ENCODE data around the gene TAB2. TPM values are rescaled to one million over a fixed set of nuclear protein-coding genes. Genes with fewer than 3 reads are reported as not detected.

The TAB2 gene
- total RNA-seq, 1 donor from 2014 or later = 81.8 TPM

DNA sequence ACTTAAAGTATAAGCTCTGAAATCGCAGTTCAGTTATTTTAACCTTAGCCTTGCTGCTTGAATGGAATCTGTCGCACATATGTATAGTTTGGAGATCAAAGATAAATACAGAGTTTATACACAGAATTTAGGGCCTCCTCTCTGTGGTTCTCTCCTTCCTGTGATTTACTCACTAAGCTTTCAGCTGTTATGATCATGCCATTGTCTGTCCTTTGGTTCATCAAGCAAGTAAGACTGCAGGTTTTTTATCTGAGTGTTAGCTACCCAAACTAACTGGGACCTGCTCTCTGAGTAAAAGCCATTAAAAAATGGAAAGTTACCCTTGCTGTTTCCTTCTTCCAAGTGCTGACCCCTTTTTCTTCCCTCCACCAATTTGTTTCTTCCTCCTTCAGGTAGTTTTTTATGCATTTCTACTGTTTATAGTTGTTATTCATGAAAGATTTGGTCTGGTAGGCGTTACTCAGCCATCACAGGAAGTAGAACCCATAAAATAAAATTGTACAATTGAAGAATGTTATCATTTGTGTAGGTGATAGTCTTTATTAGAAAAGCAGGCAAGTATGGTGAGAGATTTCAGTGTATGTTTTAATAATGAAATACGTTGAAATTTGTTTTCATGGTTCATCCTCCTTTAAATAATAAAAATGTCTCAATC, 48.9 kb downstream of the TAB2 start:
- Histone ChIP-seq H4K20me1 (ENCODE audit: insufficient read depth, low read length) (peaks cover 88% of the 10 kb centered on the region), H3K36me3 (ENCODE audit: insufficient read depth, low read length) (peaks cover 9% of the 10 kb centered on the region), H3K4me1 (ENCODE audit: insufficient read depth, low read length) (no peaks in the 10 kb centered on the region), H3K4me3 (ENCODE audit: insufficient read depth, low read depth, low read length) (no peak overlapping the region), H3K27ac (ENCODE audit: low read depth, low read length) (no peak overlapping the region), H3K4me2 (ENCODE audit: low read length) (no peak overlapping the region), H2AFZ (ENCODE audit: low read depth, low read length) (no peak overlapping the region), H3K27me3 (ENCODE audit: insufficient read depth, low read length) (no peaks in the 10 kb centered on the region), H3K9me3 (ENCODE audit: insufficient read depth, low read depth, low read length) (no peaks in the 10 kb centered on the region), H3K9ac (ENCODE audit: low read length) (no peak overlapping the region), H3K79me2 (ENCODE audit: insufficient read depth, low read length) (peaks cover 97% of the 10 kb centered on the region)
- DNase-seq (ENCODE audit: low read depth) (no peak), FAIRE-seq (no peak)
- Mint-ChIP-seq H3K9me3 (ENCODE audit: unreplicated experiment) (no peaks in the 10 kb centered on the region), H3K4me1 (ENCODE audit: low read depth, unreplicated experiment) (peaks cover 21% of the 10 kb centered on the region), H3K4me3 (ENCODE audit: unreplicated experiment) (no peak overlapping the region), H3K27me3 (ENCODE audit: low read depth, unreplicated experiment) (no peaks in the 10 kb centered on the region), H3K36me3 (ENCODE audit: low read depth, unreplicated experiment) (peaks cover 7% of the 10 kb centered on the region), H3K27ac (ENCODE audit: unreplicated experiment) (no peak overlapping the region)
- no peak for TF ChIP-seq EZH2 (IDR thresholded peaks at IDR 0.05; ENCODE audit: insufficient read depth, low read length)
- TF ChIP-seq, protein P1, sequence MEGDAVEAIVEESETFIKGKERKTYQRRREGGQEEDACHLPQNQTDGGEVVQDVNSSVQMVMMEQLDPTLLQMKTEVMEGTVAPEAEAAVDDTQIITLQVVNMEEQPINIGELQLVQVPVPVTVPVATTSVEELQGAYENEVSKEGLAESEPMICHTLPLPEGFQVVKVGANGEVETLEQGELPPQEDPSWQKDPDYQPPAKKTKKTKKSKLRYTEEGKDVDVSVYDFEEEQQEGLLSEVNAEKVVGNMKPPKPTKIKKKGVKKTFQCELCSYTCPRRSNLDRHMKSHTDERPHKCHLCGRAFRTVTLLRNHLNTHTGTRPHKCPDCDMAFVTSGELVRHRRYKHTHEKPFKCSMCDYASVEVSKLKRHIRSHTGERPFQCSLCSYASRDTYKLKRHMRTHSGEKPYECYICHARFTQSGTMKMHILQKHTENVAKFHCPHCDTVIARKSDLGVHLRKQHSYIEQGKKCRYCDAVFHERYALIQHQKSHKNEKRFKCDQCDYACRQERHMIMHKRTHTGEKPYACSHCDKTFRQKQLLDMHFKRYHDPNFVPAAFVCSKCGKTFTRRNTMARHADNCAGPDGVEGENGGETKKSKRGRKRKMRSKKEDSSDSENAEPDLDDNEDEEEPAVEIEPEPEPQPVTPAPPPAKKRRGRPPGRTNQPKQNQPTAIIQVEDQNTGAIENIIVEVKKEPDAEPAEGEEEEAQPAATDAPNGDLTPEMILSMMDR (IDR thresholded peaks at IDR 0.05; ENCODE audit: insufficient read depth, low read depth, low read length) = no peak

DNA sequence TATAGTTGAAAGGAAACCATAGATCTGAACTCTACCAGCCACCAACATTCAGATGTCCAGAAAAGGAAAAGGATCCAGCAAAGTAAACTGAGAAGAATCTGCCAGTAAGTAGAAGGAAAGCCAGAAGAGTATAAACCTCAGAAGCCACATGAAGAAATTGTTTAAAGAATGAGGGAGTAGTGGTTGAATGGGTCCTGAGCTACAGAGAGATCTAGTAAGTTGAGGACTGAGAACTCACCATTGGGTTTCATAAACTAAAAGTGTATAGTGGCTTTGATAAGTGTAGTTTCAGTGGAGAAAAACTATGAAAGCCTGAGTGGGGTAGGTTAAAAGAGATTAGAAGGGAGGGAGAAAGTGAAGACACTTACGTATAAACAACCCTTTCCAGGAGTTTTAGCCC, 50.6 kb downstream of the TAB2 start:
- no peak overlapping the region for H3K4me3 Mint-ChIP-seq (ENCODE audit: unreplicated experiment)
- TF ChIP-seq, protein P1 (IDR thresholded peaks at IDR 0.05; ENCODE audit: insufficient read depth, low read depth, low read length) = no peak
- TF ChIP-seq EZH2 (IDR thresholded peaks at IDR 0.05; ENCODE audit: insufficient read depth, low read length) = no peak
- no peak overlapping the region for H3K27ac Mint-ChIP-seq (ENCODE audit: unreplicated experiment)
- Histone ChIP-seq H3K9ac (ENCODE audit: low read length) (no peak overlapping the region), H2AFZ (ENCODE audit: low read depth, low read length) (no peak overlapping the region), H3K4me1 (ENCODE audit: insufficient read depth, low read length) (no peaks in the 10 kb centered on the region), H3K4me3 (ENCODE audit: insufficient read depth, low read depth, low read length) (no peak overlapping the region), H4K20me1 (ENCODE audit: insufficient read depth, low read length) (peaks cover 83% of the 10 kb centered on the region), H3K79me2 (ENCODE audit: insufficient read depth, low read length) (peaks cover 97% of the 10 kb centered on the region), H3K9me3 (ENCODE audit: insufficient read depth, low read depth, low read length) (no peaks in the 10 kb centered on the region), H3K36me3 (ENCODE audit: insufficient read depth, low read length) (peaks cover 13% of the 10 kb centered on the region), H3K27me3 (ENCODE audit: insufficient read depth, low read length) (no peaks in the 10 kb centered on the region), H3K27ac (ENCODE audit: low read depth, low read length) (no peak overlapping the region), H3K4me2 (ENCODE audit: low read length) (no peak overlapping the region)
- peaks cover 2% of the 10 kb centered on the region for H3K36me3 Mint-ChIP-seq (ENCODE audit: low read depth, unreplicated experiment)
- DNase-seq (ENCODE audit: low read depth) (no peak), FAIRE-seq (no peak)
- no peaks in the 10 kb centered on the region for H3K27me3 Mint-ChIP-seq (ENCODE audit: low read depth, unreplicated experiment)
- peaks cover 18% of the 10 kb centered on the region for H3K4me1 Mint-ChIP-seq (ENCODE audit: low read depth, unreplicated experiment)
- H3K9me3 Mint-ChIP-seq (ENCODE audit: unreplicated experiment) = no peaks in the 10 kb centered on the region

DNA sequence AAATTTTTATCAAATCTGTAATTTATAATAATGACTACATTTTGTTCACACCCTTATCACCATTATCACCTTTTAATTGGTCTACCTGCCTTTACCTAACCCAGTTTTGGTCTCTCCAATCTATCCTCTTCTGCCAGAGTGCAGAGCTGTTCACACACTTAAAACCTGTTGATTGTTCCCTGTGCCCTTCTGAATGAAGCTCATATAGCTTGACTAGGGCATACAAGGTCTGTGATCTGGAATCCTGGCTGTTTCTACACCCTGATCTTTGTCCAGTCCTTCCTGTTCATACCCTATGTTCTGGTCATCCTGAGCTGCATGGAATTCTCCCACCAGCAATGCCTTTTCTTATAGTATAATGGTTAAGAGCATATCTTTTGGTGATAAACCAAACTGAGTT, 53.6 kb downstream of the TAB2 start:
- Mint-ChIP-seq H3K36me3 (ENCODE audit: low read depth, unreplicated experiment) (peaks cover 10% of the 10 kb centered on the region), H3K4me3 (ENCODE audit: unreplicated experiment) (no peak overlapping the region), H3K27ac (ENCODE audit: unreplicated experiment) (no peak overlapping the region), H3K9me3 (ENCODE audit: unreplicated experiment) (no peaks in the 10 kb centered on the region), H3K4me1 (ENCODE audit: low read depth, unreplicated experiment) (peaks cover 4% of the 10 kb centered on the region), H3K27me3 (ENCODE audit: low read depth, unreplicated experiment) (no peaks in the 10 kb centered on the region)
- H3K27me3 ChIP-seq (ENCODE audit: insufficient read depth, low read length) = no peaks in the 10 kb centered on the region
- H3K4me2 ChIP-seq (ENCODE audit: low read length) = no peak overlapping the region
- H4K20me1 ChIP-seq (ENCODE audit: insufficient read depth, low read length) = peaks cover 74% of the 10 kb centered on the region
- H3K36me3 ChIP-seq (ENCODE audit: insufficient read depth, low read length) = peaks cover 19% of the 10 kb centered on the region
- H2AFZ ChIP-seq (ENCODE audit: low read depth, low read length) = no peak overlapping the region
- H3K9me3 ChIP-seq (ENCODE audit: insufficient read depth, low read depth, low read length) = no peaks in the 10 kb centered on the region
- no peak overlapping the region for H3K27ac ChIP-seq (ENCODE audit: low read depth, low read length)
- no peak for FAIRE-seq
- H3K9ac ChIP-seq (ENCODE audit: low read length) = no peak overlapping the region
- no peaks in the 10 kb centered on the region for H3K4me1 ChIP-seq (ENCODE audit: insufficient read depth, low read length)
- no peak for DNase-seq (ENCODE audit: low read depth)
- TF ChIP-seq, protein P1 (IDR thresholded peaks at IDR 0.05; ENCODE audit: insufficient read depth, low read depth, low read length) = no peak
- no peak for TF ChIP-seq EZH2 (IDR thresholded peaks at IDR 0.05; ENCODE audit: insufficient read depth, low read length)
- peaks cover 95% of the 10 kb centered on the region for H3K79me2 ChIP-seq (ENCODE audit: insufficient read depth, low read length)
- H3K4me3 ChIP-seq (ENCODE audit: insufficient read depth, low read depth, low read length) = no peak overlapping the region
